OCI-M2 (cell line): ENCODE measurements around the gene ZNF655.
A peak's percentile ranks its signal among the peaks of the same experiment; 100 is the strongest.

Experiments used
- DNase-seq: peaks from one replicate; lab custom pipeline; 2025; ENCODE audit not compliant: unreplicated experiment; lab: John Stamatoyannopoulos, UW

The ZNF655 gene

GRCh38 chr7:99605527-99605926, 47.1 kb downstream of the ZNF655 start:
- DNase-seq: no peak

- no peak for DNase-seq
These were observed 48.1 kb downstream of the ZNF655 start for GRCh38 chr7:99606531-99606930.

GRCh38 chr7:99607548-99607947, 49.1 kb downstream of the ZNF655 start:
- no peak for DNase-seq

- no peak for DNase-seq
These were observed 56.1 kb downstream of the ZNF655 start for GRCh38 chr7:99614495-99614894.

- no peak for DNase-seq
These were observed 57.5 kb downstream of the ZNF655 start for GRCh38 chr7:99615989-99616358.

GRCh38 chr7:99616359-99617191, 58.1 kb downstream of the ZNF655 start, which contains the start of gene ZSCAN25:
Gene ZSCAN25 (plus strand): TSS chr7:99616946. CDS start chr7:99619607, 2,661 bp downstream.
- DNase-seq: peak; percentile 91

- no peak for DNase-seq
These were observed 58.8 kb downstream of the ZNF655 start for GRCh38 chr7:99617192-99617781.

- DNase-seq: no peak
These were observed 60.3 kb downstream of the ZNF655 start for GRCh38 chr7:99618726-99619125.

GRCh38 chr7:99619571-99620130, 61.2 kb downstream of the ZNF655 start:
- no peak for DNase-seq

- DNase-seq: no peak
These were observed 62.8 kb downstream of the ZNF655 start for GRCh38 chr7:99621271-99621670.

GRCh38 chr7:99622596-99622995, 64.2 kb downstream of the ZNF655 start:
- no peak for DNase-seq

- no peak for DNase-seq
These were observed 64.8 kb downstream of the ZNF655 start for GRCh38 chr7:99623091-99623693.

GRCh38 chr7:99623702-99624447, 65.4 kb downstream of the ZNF655 start:
- DNase-seq: no peak

- DNase-seq: no peak
These were observed 66.0 kb downstream of the ZNF655 start for GRCh38 chr7:99624484-99624883.

- no peak for DNase-seq
These were observed 66.9 kb downstream of the ZNF655 start for GRCh38 chr7:99625321-99625720.

GRCh38 chr7:99625961-99626360, 67.5 kb downstream of the ZNF655 start:
- DNase-seq: no peak
